T follicular helper cell (primary cell): ENCODE measurements around the gene KIAA0930.
A peak's percentile ranks its signal among the peaks of the same experiment; 100 is the strongest.
"Not testable (repeated sequence)": the region's sequence is repeated elsewhere in the genome, so short reads cannot be mapped to it uniquely, and the experiment has no call there.

Source experiments
- DNase-seq: peaks from one replicate; pipeline ENCODE4 v3.0.0-alpha.2; 2020; ENCODE audit warnings: low read depth

The KIAA0930 gene

GRCh38 chr22:45200860-45201511 is 39.7 kb downstream of the KIAA0930 start:
- DNase-seq = no peak

GRCh38 chr22:45200230-45200629 is 40.5 kb downstream of the KIAA0930 start:
- DNase-seq = no peak

GRCh38 chr22:45199723-45200122 is 41.0 kb downstream of the KIAA0930 start:
- DNase-seq = no peak

GRCh38 chr22:45198463-45198795 is 42.3 kb downstream of the KIAA0930 start:
- DNase-seq = no peak

- no peak for DNase-seq
Observed at GRCh38 chr22:45197606-45198462, 42.9 kb downstream of the KIAA0930 start.

GRCh38 chr22:45196926-45197605 is 43.6 kb downstream of the KIAA0930 start:
- DNase-seq = no peak

- no peak for DNase-seq
Observed at GRCh38 chr22:45196308-45196707, 44.4 kb downstream of the KIAA0930 start.

- DNase-seq = no peak
Observed at GRCh38 chr22:45195616-45196015, 45.1 kb downstream of the KIAA0930 start.

GRCh38 chr22:45194686-45195085 is 46.0 kb downstream of the KIAA0930 start:
- no peak for DNase-seq

- DNase-seq = no peak
Observed at GRCh38 chr22:45192701-45193187, 48.0 kb downstream of the KIAA0930 start.

- DNase-seq = not testable (repeated sequence)
Observed at GRCh38 chr22:45191746-45192145, 48.9 kb downstream of the KIAA0930 start.

GRCh38 chr22:45190202-45190872 is 50.4 kb downstream of the KIAA0930 start:
- DNase-seq = no peak

- no peak for DNase-seq
Observed at GRCh38 chr22:45188779-45189178, 51.9 kb downstream of the KIAA0930 start.

- DNase-seq = no peak
Observed at GRCh38 chr22:45187891-45188290, 52.8 kb downstream of the KIAA0930 start.

GRCh38 chr22:45185718-45186514 is 54.8 kb downstream of the KIAA0930 start:
- no peak for DNase-seq

GRCh38 chr22:45183974-45184373 is 56.7 kb downstream of the KIAA0930 start:
- no peak for DNase-seq

GRCh38 chr22:45181766-45182165 is 58.9 kb downstream of the KIAA0930 start:
- no peak for DNase-seq

- DNase-seq = no peak
Observed at GRCh38 chr22:45181240-45181639, 59.5 kb downstream of the KIAA0930 start.

- DNase-seq = no peak
Observed at GRCh38 chr22:45180146-45180679, 60.5 kb downstream of the KIAA0930 start.

- DNase-seq = peak; percentile 38
Observed at GRCh38 chr22:45179276-45180049, 61.2 kb downstream of the KIAA0930 start.
